GM21529 (cell line): ENCODE data around the gene ZNF367.

ENCODE experiments used
- ATAC-seq: cut with Tn5 transposase; IDR thresholded peaks from one replicate; pipeline ENCODE4 v1.9.1; 2021; ENCODE audit not compliant: unreplicated experiment

Gene ZNF367

GRCh38 chr9:96418083-96418919 is at the start of gene ZNF367:
TSS of gene ZNF367 (minus strand) at chr9:96418370. CDS start at chr9:96418032, 338 bp downstream.
- peak; percentile 66 for ATAC-seq

GRCh38 chr9:96467784-96468183 is 49.6 kb upstream of the ZNF367 start:
- no peak for ATAC-seq

- no peak for ATAC-seq
Observed at GRCh38 chr9:96464426-96464825, 46.3 kb upstream of the ZNF367 start.

DNA sequence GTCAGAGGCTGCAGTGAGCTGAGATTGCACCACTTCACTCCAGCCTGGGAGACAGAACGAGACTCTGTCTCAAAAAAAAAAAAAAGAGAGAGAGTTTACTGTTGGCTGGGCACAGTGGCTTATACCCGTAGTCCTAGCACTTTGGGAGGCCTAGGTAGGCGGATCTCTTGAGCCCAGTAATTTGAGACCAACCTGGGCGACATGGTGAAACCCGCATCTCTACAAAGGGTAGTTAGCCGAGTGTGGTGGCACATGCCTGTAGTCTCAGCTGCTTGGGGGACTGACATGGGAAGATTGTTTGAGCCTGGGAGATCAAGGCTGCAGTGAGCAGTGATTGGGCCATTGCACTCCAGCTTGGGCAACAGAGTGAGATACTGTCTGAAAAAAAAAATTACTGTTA is 44.4 kb upstream of the ZNF367 start:
- no peak for ATAC-seq

GRCh38 chr9:96461336-96461735 is 43.2 kb upstream of the ZNF367 start:
- no peak for ATAC-seq

GRCh38 chr9:96460882-96461281 is 42.7 kb upstream of the ZNF367 start:
- no peak for ATAC-seq

DNA sequence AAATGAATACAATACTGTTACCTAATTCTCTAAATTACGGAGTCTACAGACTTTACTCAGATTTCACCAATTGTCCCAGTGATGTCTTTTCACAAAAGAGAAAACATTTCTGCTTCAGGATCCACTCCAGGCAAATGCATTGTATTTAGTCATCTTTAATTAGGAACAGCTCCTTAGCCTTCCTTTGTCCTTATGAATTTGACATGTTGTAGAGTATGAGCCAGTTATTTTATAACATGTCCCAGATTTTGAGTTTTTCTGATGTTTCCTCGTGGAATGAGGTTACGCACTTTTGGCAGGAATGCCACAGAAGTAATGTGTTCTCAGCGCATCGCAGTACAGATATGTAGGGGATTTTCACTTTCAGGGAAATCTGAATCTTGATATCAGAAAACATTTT is 42.3 kb upstream of the ZNF367 start:
- ATAC-seq, result no peak

DNA sequence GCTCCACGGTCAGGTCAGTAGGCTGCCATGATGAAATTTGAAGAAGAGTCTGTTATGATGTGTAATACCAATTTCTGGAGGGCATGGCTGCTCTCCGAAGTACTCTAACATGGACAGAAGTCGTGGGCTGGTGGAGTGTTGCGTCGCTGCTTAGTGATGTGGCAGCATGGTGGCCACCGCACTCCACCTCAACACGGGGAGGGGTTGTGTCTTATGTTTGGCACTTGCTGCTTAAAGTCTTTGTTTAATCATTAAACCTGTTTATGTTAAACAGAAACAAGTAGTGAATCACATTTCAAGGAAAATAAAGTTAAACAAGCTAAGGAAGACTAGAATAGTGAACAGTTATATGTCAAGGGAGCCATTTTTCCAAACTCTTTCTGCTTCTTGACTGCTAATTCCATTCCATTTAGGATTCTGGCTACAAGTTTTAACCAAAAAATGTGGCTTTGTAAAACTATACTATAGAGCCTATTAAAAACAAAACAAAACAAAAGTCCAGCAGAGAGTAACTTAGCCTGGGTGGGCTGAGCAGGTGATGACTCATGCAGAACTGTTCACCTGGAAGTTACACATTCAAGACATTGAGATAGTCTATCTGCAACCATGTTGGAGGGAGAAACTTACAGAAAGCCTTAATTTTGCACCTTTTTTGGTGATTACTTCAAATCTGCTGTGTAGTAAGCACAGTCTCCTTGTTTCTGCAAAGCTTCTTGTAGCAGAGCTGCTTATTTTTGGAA is 41.3 kb upstream of the ZNF367 start:
- ATAC-seq, result no peak

GRCh38 chr9:96458226-96458625 is 40.1 kb upstream of the ZNF367 start:
- ATAC-seq, result no peak

GRCh38 chr9:96457266-96457665 is 39.1 kb upstream of the ZNF367 start:
- no peak for ATAC-seq

DNA sequence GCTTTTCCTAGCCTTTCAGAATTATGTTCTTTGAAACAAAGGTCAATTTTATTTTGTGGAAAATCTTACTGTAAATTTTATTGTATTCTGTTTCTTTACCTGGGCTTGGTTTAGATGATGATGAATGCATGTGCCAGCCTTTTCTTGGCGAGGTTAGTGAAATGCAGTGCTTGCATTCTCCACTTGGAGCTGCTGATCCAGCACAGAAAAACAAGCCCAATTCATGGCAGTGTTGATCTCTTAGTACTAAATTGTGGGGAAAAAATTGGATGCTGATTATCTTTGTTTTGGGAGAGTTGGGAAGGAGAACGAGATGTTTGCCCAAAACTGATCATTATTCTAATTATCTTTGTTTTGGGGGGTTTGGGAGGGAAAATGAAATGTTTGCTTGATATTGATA is 35.5 kb upstream of the ZNF367 start:
- no peak for ATAC-seq

DNA sequence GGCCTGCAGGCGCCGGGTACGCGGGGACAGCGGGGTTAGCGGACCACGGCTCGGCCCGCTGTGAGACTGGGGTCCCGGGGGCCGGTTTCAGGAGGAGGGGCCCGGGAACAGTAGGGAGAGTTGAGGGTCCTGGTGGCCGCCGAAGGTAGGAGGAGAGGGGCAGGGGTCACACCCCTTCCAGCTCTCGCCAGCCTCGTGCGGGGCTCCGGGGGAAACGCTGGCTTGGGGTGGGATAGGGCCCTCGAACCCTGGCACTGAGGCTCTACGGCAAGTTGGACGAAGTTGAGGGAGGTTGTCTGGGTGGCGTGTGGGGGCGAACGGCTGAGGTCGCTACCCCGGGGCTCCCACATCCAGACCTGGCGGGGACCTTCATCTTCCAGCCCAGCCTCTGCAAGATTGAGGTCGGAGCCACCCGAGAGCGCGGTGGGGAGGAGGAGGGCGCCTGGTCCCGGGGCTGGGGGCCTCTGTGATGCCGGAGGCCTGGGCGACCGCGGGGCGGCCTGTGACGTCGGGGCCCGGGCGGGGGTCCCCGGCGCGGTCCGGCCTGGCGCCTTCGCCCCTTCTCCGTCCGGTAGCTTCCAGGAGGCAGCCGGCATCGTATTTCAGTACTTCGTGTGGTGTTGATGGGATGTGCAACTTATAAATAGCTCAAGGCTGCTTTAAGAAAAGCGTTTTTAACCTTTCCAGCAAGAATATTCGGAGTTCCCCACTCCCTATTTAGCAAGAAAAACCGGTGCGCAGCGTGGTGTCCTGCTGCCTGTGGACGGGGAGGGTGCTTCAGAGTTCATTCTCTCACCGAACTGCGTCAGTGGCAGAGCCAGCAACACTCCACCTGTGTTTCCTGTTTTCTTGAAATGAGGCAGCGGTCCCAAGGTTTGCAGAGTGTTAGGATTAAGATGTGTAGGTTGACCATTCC is 32.7 kb upstream of the ZNF367 start:
- ATAC-seq, result peak; percentile 6

DNA sequence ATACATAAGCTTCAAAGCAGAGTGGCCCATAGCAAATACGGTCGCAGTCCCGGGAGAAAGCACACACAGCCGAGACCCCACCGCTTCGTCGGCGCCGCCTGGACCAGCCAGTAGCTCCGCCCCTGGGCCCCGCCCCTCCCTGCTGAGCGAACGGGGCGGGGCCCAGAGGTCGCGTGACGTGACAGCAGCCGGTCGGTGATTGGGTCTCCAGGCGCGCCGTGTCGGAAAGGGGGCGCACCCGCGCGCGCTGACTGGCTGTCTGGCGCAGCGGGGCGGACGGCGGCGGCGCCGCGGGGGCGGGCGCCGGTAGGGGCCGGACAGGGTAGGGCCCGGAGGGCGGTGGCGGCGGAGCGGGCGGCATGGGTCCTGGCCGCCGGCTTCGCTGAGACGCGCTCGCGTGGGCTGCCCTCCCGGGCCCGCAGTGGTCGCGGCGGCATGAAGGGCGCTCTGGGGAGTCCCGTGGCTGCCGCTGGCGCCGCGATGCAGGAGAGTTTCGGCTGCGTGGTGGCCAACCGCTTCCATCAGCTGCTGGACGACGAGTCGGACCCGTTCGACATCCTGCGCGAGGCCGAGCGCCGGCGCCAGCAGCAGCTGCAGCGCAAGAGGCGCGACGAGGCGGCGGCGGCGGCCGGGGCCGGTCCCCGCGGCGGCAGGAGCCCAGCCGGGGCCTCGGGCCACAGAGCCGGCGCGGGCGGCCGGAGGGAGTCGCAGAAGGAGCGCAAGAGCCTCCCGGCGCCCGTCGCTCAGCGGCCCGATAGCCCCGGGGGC is 31.9 kb upstream of the ZNF367 start, which contains the start of gene HABP4:
HABP4 (plus strand) TSS at position 325 of the 768 bp plus-strand sequence; CDS start at position 436, 111 bp downstream.
- ATAC-seq, result peak; percentile 96

DNA sequence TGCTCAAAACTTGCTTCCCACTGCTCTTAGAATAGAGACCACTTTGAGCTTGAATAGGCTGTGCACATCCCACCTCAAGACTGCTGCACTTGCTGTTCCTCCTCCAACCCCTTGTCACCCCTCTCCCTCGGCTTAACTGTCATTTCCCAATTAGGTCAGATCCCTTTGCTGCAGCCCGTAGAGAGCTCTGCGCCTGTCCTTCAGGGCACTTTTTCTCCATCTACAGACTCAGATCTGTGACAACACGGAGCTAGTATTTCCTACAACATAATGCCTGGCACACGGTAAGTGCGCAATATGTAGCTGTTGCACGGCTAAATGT is 31.3 kb upstream of the ZNF367 start:
- peak; percentile 26 for ATAC-seq

GRCh38 chr9:96448546-96449170 is 30.5 kb upstream of the ZNF367 start:
- no peak for ATAC-seq

DNA sequence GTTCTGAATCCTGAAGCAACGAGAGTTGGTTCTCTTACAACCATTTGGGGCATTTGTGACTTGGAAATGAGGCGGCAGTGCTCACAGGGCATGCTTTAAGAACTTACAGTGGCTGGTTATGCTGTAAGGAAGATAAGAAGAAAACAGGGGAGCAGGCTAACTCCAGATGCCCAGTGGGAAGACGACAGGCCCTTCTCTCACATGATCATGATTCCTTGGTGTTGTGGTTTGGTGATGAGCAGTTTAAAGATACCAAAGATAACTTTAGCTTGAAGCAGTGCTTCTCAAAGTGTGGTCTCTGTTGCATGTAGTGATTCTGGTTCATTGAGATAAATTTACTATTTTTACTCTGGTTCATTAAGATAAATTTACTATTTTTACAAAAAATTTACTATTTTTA is 29.2 kb upstream of the ZNF367 start:
- ATAC-seq, result no peak

GRCh38 chr9:96442491-96442890 is 24.3 kb upstream of the ZNF367 start:
- ATAC-seq, result no peak

- ATAC-seq, result no peak
Observed at GRCh38 chr9:96441798-96442445, 23.8 kb upstream of the ZNF367 start.

DNA sequence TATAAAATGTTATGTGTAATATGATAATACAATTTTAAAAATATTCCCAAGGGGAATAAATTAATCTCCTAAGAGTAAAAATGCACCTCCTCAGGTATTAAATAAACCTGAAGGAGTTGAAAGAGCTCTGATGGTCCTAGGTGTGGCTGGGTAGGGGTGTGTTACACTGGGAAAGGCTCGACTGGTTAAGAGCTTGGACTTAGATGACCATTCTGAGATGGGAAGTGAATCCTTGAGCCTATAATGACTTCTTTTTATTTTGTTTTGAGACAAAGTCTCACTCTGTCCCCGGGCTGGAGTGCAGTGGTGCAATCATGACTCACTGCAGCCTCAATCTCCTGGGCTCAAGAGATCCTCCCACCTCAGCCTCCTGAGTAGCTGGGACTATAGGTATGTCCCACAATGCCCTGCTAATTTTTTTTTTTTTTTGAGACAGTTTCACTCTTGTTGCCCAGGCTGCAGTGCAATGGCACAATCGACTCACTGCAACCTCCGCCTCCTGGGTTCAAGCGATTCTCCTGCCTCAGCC is 22.6 kb upstream of the ZNF367 start:
- no peak for ATAC-seq
